Endometrial microvascular endothelial cells (primary cell): ENCODE results near the gene TMEM187. TPM values are rescaled to one million over a fixed set of nuclear protein-coding genes. Genes with fewer than 3 reads are reported as not detected.
"Not testable (repeated sequence)": the region's sequence is repeated elsewhere in the genome, so short reads cannot be mapped to it uniquely, and the experiment has no call there.

Experiments
- in situ Hi-C: cut with HindIII; loops from 2 replicates; pipeline ENCODE4 v1.10.0; 2017; ENCODE audit warnings: low sequenced_read_pairs, low pct_unique_long_range_greater_than_20kb; ENCODE audit errors: inconsistent ontology term
- total RNA-seq: library from RNA; depleted of rRNA; stranded (reverse); fragments of >200 nt; gene quantifications from one replicate; pipeline ENCODE4 v1.2.3, GENCODE V29; 2015; ENCODE audit errors: inconsistent ontology term

Gene TMEM187
- total RNA-seq, 1 donor from 2014 or later = 9.8 TPM

DNA sequence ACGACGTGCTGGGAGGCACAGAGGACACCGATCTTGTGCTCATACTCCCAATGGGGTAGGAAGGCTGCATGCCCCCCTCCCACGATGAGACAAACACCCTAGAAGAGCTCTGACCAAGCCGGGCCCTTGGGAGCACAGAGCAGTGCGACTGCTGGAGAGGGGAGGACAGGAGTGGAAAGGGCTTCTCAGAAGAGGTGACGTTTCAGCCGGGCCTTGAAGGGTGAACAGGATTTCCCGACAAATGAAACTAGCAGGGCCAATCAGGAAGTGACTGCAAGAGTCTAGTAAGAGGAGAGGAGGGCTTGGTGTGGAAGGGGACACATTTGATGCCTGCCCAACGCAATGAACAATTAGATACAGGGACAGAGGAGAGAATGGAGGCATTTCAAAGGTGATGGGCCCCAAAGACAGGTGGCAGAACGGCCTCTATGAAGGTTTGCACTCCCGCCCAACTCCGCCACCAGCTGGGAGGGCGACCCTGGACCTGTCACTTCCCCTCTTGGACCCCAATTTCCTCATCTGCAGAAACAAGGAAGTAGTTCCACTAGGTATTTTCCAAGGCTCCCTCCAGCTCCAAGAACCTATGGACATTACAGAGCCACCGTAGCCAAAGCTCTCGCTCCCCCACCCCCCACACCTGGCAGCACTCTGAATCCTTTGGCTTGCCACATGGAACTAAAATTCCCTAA lies 4.9 kb upstream of the TMEM187 start:
- in situ Hi-C loops = no loop called here

DNA sequence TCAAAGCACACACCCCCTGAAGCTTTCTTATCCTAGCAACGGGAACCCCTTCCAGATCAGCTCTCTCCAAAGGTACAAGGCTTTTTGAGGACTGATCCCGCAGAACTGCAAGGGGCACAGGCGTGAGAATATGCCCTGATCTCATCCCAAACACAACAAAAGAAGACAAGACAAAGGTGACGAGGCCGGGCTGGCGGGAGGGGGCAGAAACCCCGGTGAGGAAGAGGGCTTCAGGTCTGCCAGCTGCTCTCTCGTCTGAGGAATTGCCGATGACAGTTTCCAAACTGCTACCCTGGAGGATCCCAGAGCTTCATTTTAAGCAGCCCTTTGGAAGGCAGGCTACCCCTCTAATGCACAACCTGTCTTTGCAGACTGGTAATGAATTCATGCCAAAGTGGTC lies 4.3 kb upstream of the TMEM187 start:
- in situ Hi-C loops = no loop called here

DNA sequence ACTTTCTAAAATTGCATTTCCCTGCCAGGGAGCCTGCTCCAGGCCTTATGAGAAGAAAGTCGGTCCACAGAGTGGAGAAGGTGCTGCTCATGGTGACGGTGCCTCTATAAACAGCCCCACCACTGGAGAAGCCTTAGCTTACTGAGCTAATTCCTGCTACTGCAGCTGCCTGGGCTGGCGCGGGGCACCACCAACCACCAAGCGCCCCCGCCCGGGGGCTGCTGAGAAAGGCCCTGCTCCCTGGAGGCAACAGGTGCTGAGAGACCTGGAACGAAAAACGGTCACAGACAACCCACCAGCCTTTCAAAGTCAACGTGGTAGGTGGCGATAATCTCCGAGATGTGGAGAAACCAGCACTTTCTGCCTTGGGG lies 3.8 kb upstream of the TMEM187 start:
- in situ Hi-C loops = no loop called here

DNA sequence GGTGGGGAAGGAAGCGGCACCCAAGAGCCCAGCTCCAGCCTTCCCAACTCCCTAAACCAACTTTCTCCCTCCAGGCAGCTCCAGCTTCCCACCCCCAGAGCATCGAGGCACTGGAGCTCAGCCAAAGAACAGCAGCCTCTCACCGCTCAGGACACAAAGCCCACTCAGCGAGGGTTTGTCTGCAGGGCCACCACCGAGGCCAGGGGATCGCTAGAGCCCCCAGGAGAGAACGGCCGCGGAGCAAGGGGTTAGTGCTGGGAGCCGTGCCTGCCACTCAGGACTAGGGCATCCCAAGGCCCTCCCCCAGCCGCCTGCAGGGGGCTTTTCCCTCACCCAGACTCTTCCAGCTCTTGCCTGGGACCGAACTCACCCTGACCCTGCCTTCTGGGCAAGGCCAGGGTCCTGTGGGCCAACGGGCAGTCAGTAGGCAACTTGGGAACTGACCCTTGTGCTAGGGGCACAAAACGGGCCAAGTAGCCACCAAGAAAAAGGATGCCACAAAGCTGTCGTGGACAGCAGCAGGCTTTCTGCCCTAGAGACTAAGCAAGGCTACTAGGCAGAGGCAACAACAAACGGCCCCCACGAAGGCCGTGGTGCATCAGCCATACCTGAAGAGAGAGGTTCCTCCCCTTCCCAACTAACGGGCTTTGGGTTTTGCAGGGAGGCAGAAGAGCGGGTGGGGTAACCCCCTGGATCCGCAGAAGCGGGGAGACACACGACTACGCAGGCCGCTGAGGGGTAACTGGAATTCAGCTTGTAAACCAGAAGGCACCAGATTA lies 3.2 kb upstream of the TMEM187 start:
- in situ Hi-C loops = no loop called here

DNA sequence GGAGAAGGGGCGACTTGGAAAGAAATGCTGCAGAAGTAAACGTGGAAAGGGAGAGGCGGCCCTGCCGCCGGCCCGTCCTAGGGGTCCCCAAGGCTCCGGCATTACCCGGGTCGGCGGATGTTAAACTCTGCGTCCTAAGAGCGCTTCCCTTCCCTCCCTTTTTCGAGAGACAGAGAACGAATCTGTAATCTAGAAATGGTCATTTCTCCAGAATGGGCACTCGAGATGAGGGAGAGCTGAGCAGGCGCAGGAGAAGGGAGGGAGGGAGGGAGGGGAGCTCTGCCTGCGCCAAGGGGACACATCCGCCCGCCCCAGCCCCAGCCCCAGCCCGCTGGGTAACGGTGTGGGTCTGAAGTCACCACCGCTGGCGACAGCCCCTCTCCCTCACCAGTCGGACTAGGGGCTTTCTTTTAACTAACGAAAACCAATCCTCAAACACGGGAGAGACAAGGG lies 2.6 kb upstream of the TMEM187 start:
- in situ Hi-C loops = no loop called here

DNA sequence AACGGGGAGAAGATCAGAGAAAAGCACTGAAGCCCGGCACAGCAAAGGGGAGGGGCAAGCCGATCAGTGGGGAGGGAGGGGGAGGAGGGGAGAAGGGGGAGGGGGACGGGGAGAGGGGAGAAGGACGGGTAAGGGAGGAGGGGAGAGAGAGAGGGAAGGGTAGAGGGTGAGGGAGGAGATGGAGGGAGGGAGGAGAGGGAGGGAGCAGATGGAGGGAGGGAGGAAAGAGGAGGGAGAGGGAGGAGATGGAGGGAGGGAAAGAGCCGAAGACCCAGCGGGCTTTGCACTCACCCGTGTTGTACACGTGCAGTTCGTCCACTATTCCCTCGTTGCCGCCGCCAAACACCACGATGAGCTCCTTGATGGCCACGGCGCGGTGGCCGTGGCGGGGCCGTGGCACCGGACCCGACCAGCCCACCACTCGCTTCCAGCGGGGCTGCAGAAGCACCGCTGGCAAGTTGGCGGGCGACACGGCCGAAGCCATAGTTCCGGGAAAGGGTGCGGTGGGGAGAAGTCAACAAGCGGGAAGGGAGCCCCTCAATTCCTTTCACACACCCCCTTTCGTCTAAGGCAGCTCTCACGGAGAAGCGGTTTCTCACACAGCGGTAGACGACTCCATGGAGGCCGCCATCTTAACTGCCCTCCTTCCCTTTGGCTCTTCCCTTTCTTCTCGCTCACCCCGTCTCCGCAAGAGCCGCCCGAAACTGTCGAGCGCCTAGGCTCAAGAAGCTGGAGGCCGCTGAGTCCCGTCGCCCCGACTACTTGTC lies 2.0 kb upstream of the TMEM187 start:
- in situ Hi-C loops = no loop called here

DNA sequence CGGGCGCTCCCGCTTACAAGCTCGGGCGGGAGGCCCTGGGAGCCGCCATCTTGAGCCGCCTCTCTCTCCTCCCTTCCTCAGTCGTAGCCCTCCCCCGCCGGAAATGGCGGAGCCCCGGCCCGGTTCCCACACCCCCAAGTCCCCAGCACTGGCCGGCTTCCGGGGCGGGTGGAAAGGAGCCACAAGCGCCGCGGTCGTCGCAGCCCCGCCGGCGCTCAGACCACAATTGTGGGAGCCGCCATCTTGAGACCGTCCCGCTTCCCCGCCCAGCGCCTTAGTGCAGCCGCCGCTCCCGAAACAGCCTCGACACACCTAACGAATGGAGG lies 1.5 kb upstream of the TMEM187 start:
- in situ Hi-C loops = no loop called here

DNA sequence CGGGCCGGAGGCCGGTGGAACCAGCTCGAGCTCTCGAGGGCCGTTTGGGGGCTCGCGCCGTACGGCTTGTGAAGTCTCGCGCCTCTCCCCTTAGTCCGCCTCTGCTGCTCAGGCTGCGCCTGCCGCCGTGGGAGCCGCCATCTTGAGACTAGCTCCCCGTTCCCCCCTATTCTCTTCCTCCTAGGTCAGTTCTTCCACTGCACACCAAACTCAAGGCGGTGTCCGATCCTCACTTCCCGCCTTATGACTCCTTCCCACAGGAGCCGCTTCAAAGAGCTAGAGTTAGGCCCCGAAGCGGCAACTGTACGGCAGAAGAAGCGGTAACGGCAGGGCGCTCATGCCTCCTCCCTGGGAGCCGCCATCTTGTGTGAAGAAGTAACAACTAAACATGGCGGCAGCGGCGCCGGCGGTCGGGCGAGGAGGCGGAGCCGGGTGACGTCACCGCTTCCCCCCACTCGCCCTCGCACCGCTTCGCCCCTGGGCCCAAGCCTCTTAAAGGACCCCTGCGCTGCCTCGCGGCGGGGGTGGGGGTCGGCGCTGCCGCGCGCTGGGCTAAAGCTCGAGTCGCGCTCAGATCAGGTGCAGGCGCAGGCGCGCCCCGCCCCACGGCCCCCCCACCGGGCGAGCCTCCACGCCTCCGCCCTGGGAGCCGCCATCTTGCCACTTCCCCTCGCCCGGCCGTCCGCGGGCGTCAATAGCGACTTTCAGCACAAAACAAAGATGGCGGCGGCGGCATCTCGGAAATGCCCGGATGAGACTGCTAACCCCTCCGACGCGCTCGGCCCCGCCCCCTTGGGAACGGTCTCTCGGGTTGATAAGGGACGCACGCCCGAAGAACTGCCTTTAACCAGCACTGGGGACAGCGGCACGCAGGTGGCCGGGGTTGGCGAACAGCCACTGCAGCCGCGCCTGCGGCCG lies 845 bp upstream of the TMEM187 start, which contains the start of gene HCFC1:
Gene HCFC1, minus strand, starts transcription at position 369 of the 918 bp plus-strand sequence. CDS start 978 bp downstream, outside the sequence.
- in situ Hi-C loops = no loop called here

DNA sequence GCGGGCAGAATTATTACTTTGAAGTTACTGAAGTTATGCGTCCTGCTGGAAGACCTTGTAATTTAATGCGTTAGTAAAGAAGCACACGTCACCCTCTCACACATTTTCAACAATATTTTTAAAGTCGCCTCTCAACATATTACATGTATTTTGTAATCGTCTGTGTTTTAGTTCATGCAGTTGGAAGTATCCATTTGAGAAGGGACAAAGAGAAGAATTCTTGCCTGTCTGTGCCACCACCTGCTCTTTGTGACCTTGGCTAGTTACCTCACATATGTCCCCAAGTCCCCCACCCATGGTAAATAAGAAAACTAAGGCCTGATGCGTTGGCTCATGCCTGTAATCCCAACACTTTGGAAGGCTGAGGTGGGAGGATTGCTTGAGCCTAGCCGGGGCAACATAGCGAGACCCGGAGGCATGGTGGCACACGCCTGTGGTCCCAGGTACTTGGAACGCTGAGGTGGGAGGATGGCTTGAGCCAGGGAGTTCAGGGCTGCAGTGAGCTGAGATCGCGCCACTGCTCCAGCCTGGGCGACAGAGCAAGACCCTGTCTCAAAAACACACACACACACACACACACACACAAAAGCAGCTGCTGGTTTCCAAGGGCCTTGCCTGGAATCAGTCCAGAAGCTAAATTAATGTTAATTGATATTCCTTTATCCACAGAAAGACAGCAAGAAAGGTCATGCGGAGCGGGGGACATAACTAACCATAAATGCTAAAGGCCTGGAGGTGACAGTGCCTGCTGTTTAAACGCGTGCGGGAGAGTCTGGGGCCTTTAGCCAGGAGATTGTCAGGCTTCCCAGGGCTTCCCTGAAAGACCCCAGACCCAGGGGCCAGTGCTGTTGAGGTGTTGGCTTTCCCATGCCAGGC lies 811 bp downstream of the TMEM187 start:
- in situ Hi-C loops = no loop called here

DNA sequence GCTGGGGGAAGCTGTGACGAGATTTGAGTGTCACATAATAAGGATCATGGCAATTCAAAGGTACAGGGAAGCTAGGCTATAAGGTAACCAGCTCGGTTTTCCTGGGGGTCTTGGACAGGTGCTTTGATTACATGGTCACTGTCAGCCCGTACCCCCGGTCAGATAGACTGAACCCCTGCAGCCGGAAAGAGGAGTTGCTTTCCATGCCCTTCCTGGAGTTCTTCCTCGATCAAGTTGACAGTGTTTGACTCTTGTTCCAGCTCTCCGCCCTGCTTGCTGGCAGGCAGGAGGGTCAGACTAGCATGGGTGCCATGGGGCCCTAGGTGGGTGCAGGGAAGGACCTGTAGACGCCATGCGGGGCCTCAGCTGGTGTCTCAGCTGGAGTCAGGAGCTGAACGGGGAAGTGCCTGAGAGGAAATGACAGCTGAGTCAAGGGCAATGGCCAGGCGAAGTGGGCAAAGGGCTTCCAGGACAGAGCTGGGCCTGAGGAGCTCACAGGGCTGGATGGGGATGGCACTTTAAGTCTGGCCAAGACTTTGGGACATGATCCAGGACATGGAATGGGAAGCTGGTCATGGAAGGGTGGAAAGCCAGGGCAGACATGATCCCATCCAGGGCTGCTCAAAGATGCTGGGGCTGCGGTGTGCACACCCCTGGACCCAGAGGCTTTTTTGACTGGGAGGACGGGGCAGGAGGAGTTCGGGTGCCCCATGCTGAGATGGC lies 1.6 kb downstream of the TMEM187 start:
- in situ Hi-C loops = no loop called here

DNA sequence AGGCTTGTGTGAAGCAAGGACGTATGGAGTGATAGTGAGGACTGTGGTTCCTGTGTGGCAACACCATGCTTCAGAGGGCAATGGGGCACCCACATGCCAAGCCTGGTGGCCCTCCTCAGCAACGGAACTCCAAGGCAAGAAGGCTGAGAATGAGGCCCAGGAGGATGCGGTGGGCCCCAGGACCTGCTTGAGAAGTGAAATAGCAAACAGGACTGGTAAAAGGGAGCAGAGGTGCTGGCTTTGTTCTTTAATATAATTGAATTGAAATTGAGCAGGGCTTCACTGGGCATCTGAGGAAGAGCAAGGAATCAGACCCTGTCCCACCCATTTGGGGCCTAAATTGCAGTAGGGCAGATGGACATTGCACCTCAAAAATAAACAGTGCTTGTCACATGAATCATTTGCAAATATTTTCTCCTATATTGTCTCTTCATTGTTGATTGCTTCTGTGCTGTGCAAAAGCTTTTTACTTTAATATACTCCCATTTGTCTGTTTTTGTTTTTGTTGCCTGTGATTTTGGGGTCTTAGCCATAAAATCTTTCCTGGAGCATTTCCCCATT lies 2.3 kb downstream of the TMEM187 start:
- in situ Hi-C loops = no loop called here

DNA sequence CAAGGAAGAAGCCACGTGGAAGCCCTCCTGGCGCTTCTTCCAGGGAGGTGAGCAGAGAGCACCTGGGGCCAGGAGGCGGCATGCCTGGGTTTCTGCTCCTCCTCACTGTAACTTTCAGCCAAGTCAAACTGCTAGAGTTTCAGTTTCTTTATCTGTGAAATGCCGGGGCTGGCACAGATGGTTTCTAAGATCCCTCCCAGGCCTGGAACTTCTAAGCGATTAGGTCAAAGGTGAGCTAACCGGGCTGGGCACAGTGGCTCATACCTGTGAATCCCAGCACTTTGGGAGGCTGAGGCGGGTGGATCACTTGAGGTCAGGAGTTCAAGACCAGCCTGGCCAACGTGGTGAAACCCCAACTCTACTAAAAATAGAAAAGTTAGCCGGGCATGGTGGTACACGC lies 7.8 kb downstream of the TMEM187 start:
- in situ Hi-C loops = not testable (repeated sequence)

DNA sequence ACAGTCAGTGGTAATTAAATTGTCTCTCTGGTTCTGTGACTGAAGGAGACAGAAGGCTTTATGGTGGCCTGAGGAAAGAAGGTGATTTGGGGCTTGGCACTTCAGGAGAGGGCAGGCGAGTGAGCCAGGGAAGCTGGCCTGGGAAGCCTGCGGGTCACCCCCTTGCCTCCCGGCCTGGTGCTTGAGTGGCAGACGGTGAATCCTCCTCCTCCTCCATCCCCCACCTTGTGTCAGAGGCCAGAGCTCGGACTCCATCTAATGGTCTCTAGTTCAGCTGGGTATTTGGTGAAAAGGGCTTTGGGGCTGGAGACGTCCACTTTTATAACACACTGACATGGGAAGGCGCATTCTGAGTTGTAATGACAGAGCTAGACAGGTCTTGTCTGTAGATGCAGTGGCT lies 8.7 kb downstream of the TMEM187 start:
- in situ Hi-C loops = no loop called here

DNA sequence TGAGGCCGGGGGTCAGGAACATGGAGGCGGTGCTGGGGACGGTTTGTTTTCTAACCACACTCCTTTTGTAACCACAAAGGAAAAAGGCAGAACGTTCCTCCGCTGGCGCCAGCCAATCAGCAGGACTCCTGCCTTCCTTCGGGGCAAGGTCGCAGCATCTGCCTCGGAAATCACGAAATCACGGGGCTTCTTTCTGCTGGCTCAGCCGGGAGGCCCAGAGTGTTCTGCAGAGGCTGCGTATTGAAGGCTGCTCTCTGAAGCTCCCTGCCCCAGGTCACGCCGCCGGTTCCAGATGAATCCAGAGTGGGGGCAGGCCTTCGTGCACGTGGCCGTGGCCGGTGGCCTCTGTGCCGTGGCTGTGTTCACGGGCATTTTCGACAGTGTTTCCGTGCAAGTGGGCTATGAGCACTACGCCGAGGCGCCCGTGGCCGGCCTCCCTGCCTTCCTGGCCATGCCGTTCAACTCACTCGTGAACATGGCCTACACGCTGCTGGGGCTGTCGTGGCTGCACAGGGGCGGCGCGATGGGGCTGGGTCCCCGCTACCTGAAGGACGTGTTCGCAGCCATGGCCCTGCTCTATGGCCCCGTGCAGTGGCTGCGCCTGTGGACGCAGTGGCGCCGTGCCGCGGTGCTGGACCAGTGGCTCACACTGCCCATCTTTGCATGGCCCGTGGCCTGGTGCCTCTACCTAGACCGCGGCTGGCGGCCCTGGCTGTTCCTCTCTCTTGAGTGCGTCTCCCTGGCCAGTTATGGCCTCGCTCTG lies 9.4 kb downstream of the TMEM187 start:
- in situ Hi-C loops = no loop called here

DNA sequence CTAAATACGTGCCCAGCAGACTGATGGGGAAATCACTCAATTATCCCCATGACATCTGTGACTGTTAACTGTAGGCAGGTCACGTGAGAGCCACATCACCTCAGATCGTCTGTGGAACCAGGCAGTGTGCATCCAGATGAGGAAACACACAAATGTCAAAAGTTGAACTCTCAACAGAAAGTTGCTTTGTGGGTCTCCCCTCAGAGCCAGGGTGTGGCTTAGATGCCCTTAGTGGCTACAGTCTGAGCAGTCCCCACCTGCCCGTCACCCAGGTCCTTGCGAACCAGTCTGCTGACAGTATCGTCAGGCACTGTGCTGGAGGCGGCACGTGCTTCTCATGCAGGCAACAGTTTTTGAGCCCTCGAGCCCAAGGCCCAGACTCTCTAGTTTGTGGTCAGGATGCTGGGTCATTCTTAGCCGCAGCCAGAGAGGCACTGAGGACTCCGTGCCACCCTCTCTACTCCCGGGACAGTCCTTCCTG lies 10.8 kb downstream of the TMEM187 start:
- in situ Hi-C loops = no loop called here
